HT1080 (cell line): Measurements from ENCODE around the gene KLF16. TPM values are rescaled to one million over a fixed set of nuclear protein-coding genes. Genes with fewer than 3 reads are reported as not detected.

Source experiments
- DNase-seq: peaks from one replicate; pipeline ENCODE4 v3.0.0-alpha.2; 2015; ENCODE audit warnings: low read depth
- total RNA-seq: library from RNA; depleted of rRNA; stranded (reverse); fragments of >200 nt; shearing (Covaris generic); gene quantifications from 2 replicates; pipeline ENCODE4 v1.2.3, GENCODE V29; 2014

KLF16 gene
- total RNA-seq, 1 experiment from 2014 or later = 20.2 TPM

- DNase-seq = no peak
These were observed 19.6 kb downstream of the KLF16 start for GRCh38 chr19:1843646-1844394.

GRCh38 chr19:1843116-1843515 lies 20.3 kb downstream of the KLF16 start:
- DNase-seq = no peak

- DNase-seq = no peak
These were observed 22.0 kb downstream of the KLF16 start for GRCh38 chr19:1841209-1841924.

- DNase-seq = no peak
These were observed 22.8 kb downstream of the KLF16 start for GRCh38 chr19:1840541-1841115.

GRCh38 chr19:1839658-1840540 lies 23.5 kb downstream of the KLF16 start:
- no peak for DNase-seq

GRCh38 chr19:1837625-1838105 lies 25.7 kb downstream of the KLF16 start:
- peak; percentile 32 for DNase-seq

- no peak for DNase-seq
These were observed 26.2 kb downstream of the KLF16 start for GRCh38 chr19:1837222-1837565.

- DNase-seq = no peak
These were observed 26.7 kb downstream of the KLF16 start for GRCh38 chr19:1836458-1837221.

GRCh38 chr19:1833540-1833939 lies 29.8 kb downstream of the KLF16 start:
- no peak for DNase-seq

GRCh38 chr19:1832046-1832663 lies 31.2 kb downstream of the KLF16 start:
- no peak for DNase-seq

- DNase-seq = no peak
These were observed 32.4 kb downstream of the KLF16 start for GRCh38 chr19:1830978-1831377.

- DNase-seq = no peak
These were observed 32.8 kb downstream of the KLF16 start for GRCh38 chr19:1830568-1830967.

- no peak for DNase-seq
These were observed 33.4 kb downstream of the KLF16 start for GRCh38 chr19:1829958-1830357.

GRCh38 chr19:1828279-1829238 lies 34.8 kb downstream of the KLF16 start:
- no peak for DNase-seq

GRCh38 chr19:1827566-1828278 lies 35.7 kb downstream of the KLF16 start:
- DNase-seq = no peak

- no peak for DNase-seq
These were observed 36.5 kb downstream of the KLF16 start for GRCh38 chr19:1826557-1827521.

GRCh38 chr19:1825909-1826556 lies 37.3 kb downstream of the KLF16 start:
- peak; percentile 46 for DNase-seq
